K562 (cell line): ENCODE data around the gene AKAP10. TPM values are rescaled to one million over a fixed set of nuclear protein-coding genes. Genes with fewer than 3 reads are reported as not detected.

ENCODE experiments used
- CBFB ChIP-seq: sonication (generic); formaldehyde crosslinking; IDR thresholded peaks from 2 replicates; pipeline ENCODE4 v1.4.0; 2020; ENCODE audit warnings: mild to moderate bottlenecking, missing genetic modification reagents
- CEBPB ChIP-seq: fragments of 450-650 bp; IDR thresholded peaks from 2 replicates; pipeline ENCODE4 v1.6.1; 2016; ENCODE audit warnings: missing genetic modification characterization, missing compliant biosample characterization
- CHD2 ChIP-seq: IDR thresholded peaks from 2 replicates; pipeline ENCODE4 v1.6.1; 2011; ENCODE audit warnings: low read depth, low read length
- CTCF ChIP-seq, 3 experiments: IDR thresholded peaks in 2 of 3; conservative IDR thresholded peaks in 1 of 3; 2 replicates each; pipeline ENCODE4 v1.5.1; 2011 to 2012; ENCODE audit warnings: low read length in 3 of 3, mild to moderate bottlenecking in 3 of 3, control low read depth in 2 of 3, improper control_type of control experiment in 1 of 3, inconsistent platforms in 1 of 3, low read depth in 1 of 3, mixed read lengths in 1 of 3, moderate library complexity in 1 of 3; ENCODE audit not compliant: insufficient read depth in 2 of 3
- DEAF1 ChIP-seq: fragments of 450-650 bp; formaldehyde crosslinking; IDR thresholded peaks from 2 replicates; pipeline ENCODE4 v1.4.0; 2020; ENCODE audit warnings: mild to moderate bottlenecking, moderate library complexity
- DPF2 ChIP-seq: fragments of 450-650 bp; IDR thresholded peaks from 2 replicates; pipeline ENCODE4 v1.6.1; 2016
- ETV1 ChIP-seq: fragments of 450-650 bp; conservative IDR thresholded peaks from 2 replicates; pipeline ENCODE4 v1.6.1; 2016; ENCODE audit warnings: missing genetic modification characterization, control low read depth, low read depth, missing compliant biosample characterization
- FOXJ2 ChIP-seq: fragments of 200-800 bp; sonication (Bioruptor generic); IDR thresholded peaks from 2 replicates; pipeline ENCODE4 v1.6.1; 2016; ENCODE audit warnings: missing genetic modification characterization, missing compliant biosample characterization
- FOXP1 ChIP-seq: sonication (generic); formaldehyde crosslinking; IDR thresholded peaks from 2 replicates; pipeline ENCODE4 v1.8.0; 2022; ENCODE audit warnings: mild to moderate bottlenecking, missing genetic modification reagents
- GATAD2A ChIP-seq: fragments of 450-650 bp; IDR thresholded peaks from 2 replicates; pipeline ENCODE4 v1.6.1; 2017
- MTA2 ChIP-seq: fragments of 450-650 bp; IDR thresholded peaks from 2 replicates; pipeline ENCODE4 v1.6.1; 2016; ENCODE audit warnings: low read depth
- RB1 ChIP-seq: fragments of 450-650 bp; IDR thresholded peaks from 2 replicates; pipeline ENCODE4 v1.6.1; 2017; ENCODE audit warnings: low read depth, mild to moderate bottlenecking
- TEAD1 ChIP-seq, 2 experiments: fragments of 450-650 bp in 1 of 2; sonication (generic) in 1 of 2; formaldehyde crosslinking; IDR thresholded peaks; 2 replicates each; pipeline versions ENCODE4 v1.4.0 to v1.8.0; 2020 to 2022; ENCODE audit warnings: mild to moderate bottlenecking in 2 of 2, missing genetic modification reagents in 1 of 2
- TEAD4 ChIP-seq, 2 experiments: sonication (generic) in 1 of 2; formaldehyde crosslinking in 1 of 2; IDR thresholded peaks; 2 replicates each; pipeline versions ENCODE4 v1.6.1 to v1.8.0; 2012 to 2022; ENCODE audit warnings: borderline replicate concordance in 1 of 2, inconsistent platforms in 1 of 2, low read length in 1 of 2, mild to moderate bottlenecking in 1 of 2, missing genetic modification reagents in 1 of 2
- WHSC1 ChIP-seq: IDR thresholded peaks from one replicate; pipeline ENCODE4 v1.6.1; 2012; ENCODE audit warnings: low read length, control low read depth, inconsistent platforms
- ZFX ChIP-seq: sonication (generic); formaldehyde crosslinking; IDR thresholded peaks from 2 replicates; pipeline ENCODE4 v1.8.0; 2022; ENCODE audit warnings: mild to moderate bottlenecking, missing genetic modification reagents, moderate library complexity
- ZNF589 ChIP-seq: fragments of 200-800 bp; sonication (Bioruptor generic); IDR thresholded peaks from 2 replicates; pipeline ENCODE4 v1.6.1; 2016; ENCODE audit warnings: low read depth, missing genetic modification characterization, missing compliant biosample characterization
- ZSCAN29 ChIP-seq: fragments of 450-650 bp; IDR thresholded peaks from 2 replicates; pipeline ENCODE4 v1.6.1; 2017
- polyA plus RNA-seq, 8 experiments: library from polyadenylated mRNA; depleted of rRNA in 4 of 8; stranded (reverse) in 5 of 8; unstranded in 3 of 8; fragments of >200 nt; fragmentation: Nextera tagmentation in 2 of 8; fragmentation: Illumina TruSeq in 1 of 8; extraction: Ambion mirVana in 2 of 8; extraction: Trizol in 1 of 8; gene quantifications; 2 replicates each; pipeline versions ENCODE4 v1.2.1 to v1.2.3, GENCODE V29; 2011 to 2014; ENCODE audit warnings: inconsistent platforms in 1 of 8, missing spikeins in 1 of 8
- total RNA-seq, 7 experiments: library from RNA; depleted of rRNA in 6 of 7; stranded (reverse); fragments of >200 nt in 6 of 7; fragmentation: Illumina TruSeq in 2 of 7; extraction: Trizol in 2 of 7; gene quantifications; 2 replicates each; pipeline versions ENCODE4 v1.2.1 to v1.2.3, GENCODE V29; 2011 to 2021; ENCODE audit warnings: low replicate concordance in 1 of 7
- TF ChIP-seq, protein P1 (sequence below), 2 experiments: fragments of 200-800 bp in 1 of 2; sonication (Bioruptor generic) in 1 of 2; sonication (generic) in 1 of 2; formaldehyde crosslinking in 1 of 2; IDR thresholded peaks in 1 of 2; conservative IDR thresholded peaks in 1 of 2; 2 replicates each; pipeline versions ENCODE4 v1.5.0 to v1.6.1; 2016 to 2020; ENCODE audit warnings: missing compliant biosample characterization in 1 of 2, missing genetic modification characterization in 1 of 2, missing genetic modification reagents in 1 of 2
- TF ChIP-seq, protein P2 (sequence below): IDR thresholded peaks from 2 replicates; pipeline ENCODE4 v1.6.1; 2016; ENCODE audit warnings: missing genetic modification characterization, missing compliant biosample characterization

The AKAP10 gene
- total and polyA plus RNA-seq, 9 of the 15 experiments (the other 6 are each of a cell fraction or from before 2014, with no cell fraction given) = 4.0 to 20.3 (median 8.2) TPM

DNA sequence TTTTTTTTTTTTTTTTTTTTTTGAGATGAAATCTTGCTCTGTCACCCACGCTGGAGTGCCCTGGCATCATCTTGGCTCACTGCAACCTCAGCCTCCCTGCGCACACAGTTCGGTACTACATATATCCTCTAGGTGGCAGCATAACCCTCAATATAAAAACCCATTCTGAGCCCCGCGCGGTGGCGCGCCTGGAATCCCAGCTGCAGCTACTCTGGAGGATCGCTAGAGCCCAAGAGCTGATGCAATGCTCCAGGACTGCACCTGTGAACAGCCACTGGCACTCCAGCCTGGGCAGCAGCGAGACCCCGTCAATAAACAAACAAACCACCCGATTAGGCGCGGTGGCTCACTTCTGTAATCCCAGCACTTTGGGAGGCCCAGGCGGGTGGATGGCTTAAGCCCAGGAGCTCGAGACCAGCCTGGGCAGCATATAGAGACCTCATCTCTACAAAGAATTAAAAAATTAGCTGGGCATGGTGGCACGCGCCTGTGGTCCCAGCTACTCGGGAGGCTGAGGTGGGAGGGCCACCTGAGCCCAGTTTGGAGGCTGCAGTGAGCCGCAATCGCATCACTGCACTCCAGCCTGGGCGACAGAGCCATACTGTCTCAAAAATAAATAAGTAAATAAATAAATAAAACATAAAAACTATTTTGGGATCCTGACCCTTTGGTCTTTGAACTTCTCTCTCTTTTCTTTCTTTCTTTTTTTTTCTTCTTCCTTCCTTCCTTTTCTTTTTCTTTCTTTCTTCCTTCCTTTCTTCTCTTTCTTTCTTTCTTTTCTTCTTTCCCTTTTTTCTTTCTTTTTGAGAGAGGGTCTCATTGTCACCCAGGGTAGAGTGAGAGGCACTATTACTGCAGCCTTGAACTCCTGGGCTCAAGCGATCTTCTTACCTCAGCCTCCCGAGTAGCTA lies 15.4 kb upstream of the AKAP10 start (continued):
- TF ChIP-seq DEAF1 (peak; percentile 39; the same call in 1 of the 2 replicates), ETV1 (tag) (no peak), DPF2 (no peak), ZNF589 (no peak), ZFX (CRISPR knock-in tag) (no peak), TEAD4 (IDR thresholded peaks at IDR 0.05; ENCODE audit: low read length) (peak; percentile 29; the same call in 1 of the 2 replicates), TEAD4 (CRISPR knock-in tag; IDR thresholded peaks at IDR 0.05; ENCODE audit: borderline replicate concordance) (no peak), CEBPB (tag) (peak; percentile 66), WHSC1 (no peak), MTA2 (no peak), FOXP1 (CRISPR knock-in tag) (no peak), RB1 (peak; percentile 59; the same call in 1 of the 2 replicates), ZSCAN29 (no peak), FOXJ2 (tag) (no peak), CBFB (CRISPR knock-in tag) (no peak), GATAD2A (peak; percentile 22; the same call in 1 of the 2 replicates), TEAD1 (CRISPR knock-in tag; IDR thresholded peaks at IDR 0.05) (peak in 1 of 2 experiments; percentile 71; a peak in 1 of 4 replicates), CTCF (IDR thresholded peaks at IDR 0.05 in 2 of 3, conservative IDR thresholded peaks at IDR 0.05 in 1 of 3; ENCODE audit: insufficient read depth in 2 of 3, low read depth in 1 of 3, low read length in 3 of 3) (peak; percentile 67 to 97 (median 93)), CHD2 (no peak)
- TF ChIP-seq, protein P1, sequence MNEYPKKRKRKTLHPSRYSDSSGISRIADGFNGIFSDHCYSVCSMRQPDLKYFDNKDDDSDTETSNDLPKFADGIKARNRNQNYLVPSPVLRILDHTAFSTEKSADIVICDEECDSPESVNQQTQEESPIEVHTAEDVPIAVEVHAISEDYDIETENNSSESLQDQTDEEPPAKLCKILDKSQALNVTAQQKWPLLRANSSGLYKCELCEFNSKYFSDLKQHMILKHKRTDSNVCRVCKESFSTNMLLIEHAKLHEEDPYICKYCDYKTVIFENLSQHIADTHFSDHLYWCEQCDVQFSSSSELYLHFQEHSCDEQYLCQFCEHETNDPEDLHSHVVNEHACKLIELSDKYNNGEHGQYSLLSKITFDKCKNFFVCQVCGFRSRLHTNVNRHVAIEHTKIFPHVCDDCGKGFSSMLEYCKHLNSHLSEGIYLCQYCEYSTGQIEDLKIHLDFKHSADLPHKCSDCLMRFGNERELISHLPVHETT (CRISPR knock-in tag; conservative IDR thresholded peaks at IDR 0.05 in 1 of 2, IDR thresholded peaks at IDR 0.05 in 1 of 2) = no peak
- TF ChIP-seq, protein P2, sequence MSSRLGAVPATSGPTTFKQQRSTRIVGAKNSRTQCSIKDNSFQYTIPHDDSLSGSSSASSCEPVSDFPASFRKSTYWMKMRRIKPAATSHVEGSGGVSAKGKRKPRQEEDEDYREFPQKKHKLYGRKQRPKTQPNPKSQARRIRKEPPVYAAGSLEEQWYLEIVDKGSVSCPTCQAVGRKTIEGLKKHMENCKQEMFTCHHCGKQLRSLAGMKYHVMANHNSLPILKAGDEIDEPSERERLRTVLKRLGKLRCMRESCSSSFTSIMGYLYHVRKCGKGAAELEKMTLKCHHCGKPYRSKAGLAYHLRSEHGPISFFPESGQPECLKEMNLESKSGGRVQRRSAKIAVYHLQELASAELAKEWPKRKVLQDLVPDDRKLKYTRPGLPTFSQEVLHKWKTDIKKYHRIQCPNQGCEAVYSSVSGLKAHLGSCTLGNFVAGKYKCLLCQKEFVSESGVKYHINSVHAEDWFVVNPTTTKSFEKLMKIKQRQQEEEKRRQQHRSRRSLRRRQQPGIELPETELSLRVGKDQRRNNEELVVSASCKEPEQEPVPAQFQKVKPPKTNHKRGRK (tag) = peak; percentile 81
